Medulla oblongata (tissue), 1 donor: Measurements from ENCODE around the gene P2RY2.

Experiments used
- DNase-seq: peaks from one replicate; pipeline ENCODE4 v3.0.0-alpha.2; 2015; ENCODE audit errors: extremely low spot score

P2RY2 gene

GRCh38 chr11:73242251-73243092 lies 24.4 kb downstream of the P2RY2 start:
- peak; percentile 81 for DNase-seq

GRCh38 chr11:73243093-73243485 lies 25.0 kb downstream of the P2RY2 start:
- DNase-seq, result no peak

GRCh38 chr11:73244589-73245240 lies 26.6 kb downstream of the P2RY2 start:
- DNase-seq, result no peak

- no peak for DNase-seq
These were observed 27.4 kb downstream of the P2RY2 start for GRCh38 chr11:73245461-73245860.

GRCh38 chr11:73246303-73246702 lies 28.2 kb downstream of the P2RY2 start:
- no peak for DNase-seq

- DNase-seq, result peak; percentile 29
These were observed 30.6 kb downstream of the P2RY2 start for GRCh38 chr11:73248526-73249185.

- DNase-seq, result no peak
These were observed 31.2 kb downstream of the P2RY2 start for GRCh38 chr11:73249304-73249703.

GRCh38 chr11:73249853-73250783 lies 32.0 kb downstream of the P2RY2 start:
- DNase-seq, result no peak

GRCh38 chr11:73252577-73253191 lies 34.6 kb downstream of the P2RY2 start:
- no peak for DNase-seq

- peak; percentile 21 for DNase-seq
These were observed 39.4 kb downstream of the P2RY2 start for GRCh38 chr11:73257342-73258103.

GRCh38 chr11:73258104-73259035 lies 40.3 kb downstream of the P2RY2 start:
- DNase-seq, result no peak

- DNase-seq, result no peak
These were observed 41.5 kb downstream of the P2RY2 start for GRCh38 chr11:73259406-73260126.

GRCh38 chr11:73260127-73260457 lies 42.0 kb downstream of the P2RY2 start:
- no peak for DNase-seq

GRCh38 chr11:73262851-73263495 lies 44.9 kb downstream of the P2RY2 start:
- no peak for DNase-seq

GRCh38 chr11:73263640-73264039 lies 45.6 kb downstream of the P2RY2 start:
- DNase-seq, result no peak

- DNase-seq, result no peak
These were observed 47.3 kb downstream of the P2RY2 start for GRCh38 chr11:73265278-73265810.

- no peak for DNase-seq
These were observed 48.0 kb downstream of the P2RY2 start for GRCh38 chr11:73265853-73266645.
